ENCODE measurements around the gene SH3D21. TPM values are rescaled to one million over a fixed set of nuclear protein-coding genes. Genes with fewer than 3 reads are reported as not detected.

SH3D21 gene
- total and polyA plus RNA-seq, 4 donors: 2.4 to 6.9 (median 4.6) TPM

DNA sequence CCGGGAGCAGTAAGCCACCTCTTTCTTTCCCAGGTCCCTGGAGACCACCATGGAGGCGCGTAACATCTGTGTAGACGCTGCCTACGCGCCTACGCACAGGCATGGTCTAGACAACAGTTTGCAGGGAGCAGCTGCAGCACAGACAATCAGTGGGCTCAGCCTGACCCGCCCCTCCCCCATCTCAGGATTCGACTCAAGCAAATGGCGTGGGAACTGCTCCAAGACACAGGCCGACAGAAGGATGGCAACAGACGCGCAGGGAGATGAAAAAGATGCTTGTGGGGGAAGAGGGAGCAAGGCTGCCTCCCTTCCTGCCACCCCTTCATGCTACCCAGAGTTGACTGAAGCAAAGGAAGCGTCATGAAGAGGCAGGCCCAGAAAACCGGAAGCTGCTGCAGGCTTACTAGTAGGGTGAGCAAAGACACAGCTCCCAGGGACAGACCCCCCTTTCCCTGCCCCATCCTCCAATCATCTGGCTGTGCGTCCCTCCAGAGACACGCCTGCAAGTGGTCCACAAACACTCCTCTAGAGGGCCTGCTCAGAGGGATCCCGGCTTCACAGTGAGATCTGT, 60.0 kb downstream of the SH3D21 start:
- intact Hi-C loops (cut with DNase I): no loop called here
- H3K4me3 ChIP-seq (ENCODE audit: low read length in 2 of 2): no peak overlapping the region
- DNase-seq: peak in 1 of 2 donors; percentile 71

DNA sequence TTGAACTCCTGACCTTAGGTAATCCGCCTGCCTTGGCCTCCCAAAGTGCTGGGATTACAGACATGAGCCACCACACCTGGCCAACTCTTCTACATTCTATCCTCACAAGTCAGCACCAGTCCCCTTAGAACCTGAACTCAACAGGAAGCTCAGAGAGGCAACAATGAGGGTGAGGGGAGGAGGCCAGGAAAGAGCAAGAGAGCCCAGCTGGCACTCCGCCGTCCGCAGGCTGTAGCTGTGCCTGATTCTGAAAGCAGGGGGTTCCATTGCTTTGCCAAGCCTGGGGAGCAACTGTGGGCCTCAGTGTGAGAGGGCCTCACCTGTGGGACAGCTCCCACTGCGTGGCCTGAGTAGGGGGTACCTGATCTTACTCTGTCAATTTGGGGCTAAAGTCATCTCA, 60.9 kb downstream of the SH3D21 start:
- Histone ChIP-seq H3K4me1 (ENCODE audit: control insufficient read depth in 1 of 2, insufficient read depth in 2 of 2, low read length in 2 of 2) (no peaks in the 10 kb centered on the region), H3K27ac (ENCODE audit: low read depth in 1 of 2, low read length in 2 of 2) (no peak overlapping the region), H3K27me3 (ENCODE audit: control insufficient read depth in 1 of 2, insufficient read depth in 2 of 2, low read length in 1 of 2) (no peaks in the 10 kb centered on the region), H3K36me3 (ENCODE audit: control insufficient read depth in 1 of 2, insufficient read depth in 2 of 2, low read length in 1 of 2) (no peaks in the 10 kb centered on the region), H3K4me3 (ENCODE audit: low read length in 2 of 2) (no peak overlapping the region), H3K9me3 (ENCODE audit: control insufficient read depth, low read length) (no peaks in the 10 kb centered on the region)
- WGBS, 2 donors: 75 to 86% methylated on average over 5 of the region's 5 CpGs
- intact Hi-C loops (cut with DNase I): no loop called here
- DNase-seq (no peak), ATAC-seq (ENCODE audit: low FRiP score) (no peak)

More for the DNA sequence above, 60.0 kb downstream of the SH3D21 start:
- H3K27me3 ChIP-seq (ENCODE audit: control insufficient read depth in 1 of 2, insufficient read depth in 2 of 2, low read length in 1 of 2): no peaks in the 10 kb centered on the region
- ATAC-seq (ENCODE audit: low FRiP score): no peak
- no peaks in the 10 kb centered on the region for H3K4me1 ChIP-seq (ENCODE audit: control insufficient read depth in 1 of 2, insufficient read depth in 2 of 2, low read length in 2 of 2)
- 45 to 50% methylated on average over 18 of the region's 18 CpGs for WGBS, 2 donors
- H3K36me3 ChIP-seq (ENCODE audit: control insufficient read depth in 1 of 2, insufficient read depth in 2 of 2, low read length in 1 of 2): no peaks in the 10 kb centered on the region
- no peaks in the 10 kb centered on the region for H3K9me3 ChIP-seq (ENCODE audit: control insufficient read depth, low read length)
- no peak overlapping the region for H3K27ac ChIP-seq (ENCODE audit: low read depth in 1 of 2, low read length in 2 of 2)

DNA sequence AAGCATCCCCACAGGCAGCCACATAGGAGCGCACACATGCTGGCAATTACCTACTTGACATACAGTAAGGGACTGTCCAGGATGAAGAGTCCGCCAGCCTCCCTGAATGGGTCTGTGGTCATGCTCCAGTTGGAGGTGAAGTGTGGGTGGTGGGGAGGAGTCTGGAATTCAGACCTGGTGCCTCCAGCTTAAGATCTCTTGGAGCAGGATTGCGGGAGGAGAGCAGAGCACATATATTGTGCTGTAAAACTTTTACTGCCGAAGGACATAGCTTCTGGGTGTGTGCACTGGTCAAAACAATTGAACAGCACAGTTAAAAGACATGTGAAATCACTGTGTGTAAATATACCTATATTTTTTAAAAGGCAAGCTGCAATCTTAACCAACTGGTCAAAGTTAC, 61.6 kb downstream of the SH3D21 start:
- H3K4me1 ChIP-seq (ENCODE audit: control insufficient read depth in 1 of 2, insufficient read depth in 2 of 2, low read length in 2 of 2): no peaks in the 10 kb centered on the region
- no peak for DNase-seq
- no peak overlapping the region for H3K27ac ChIP-seq (ENCODE audit: low read depth in 1 of 2, low read length in 2 of 2)
- no peaks in the 10 kb centered on the region for H3K27me3 ChIP-seq (ENCODE audit: control insufficient read depth in 1 of 2, insufficient read depth in 2 of 2, low read length in 1 of 2)
- H3K4me3 ChIP-seq (ENCODE audit: low read length in 2 of 2): no peak overlapping the region
- intact Hi-C loops (cut with DNase I): loop anchor here in 1 of 2 donors (1.0 kb wide), 1 partner anchor 25 kb away; no protein-coding TSS in a partner anchor
- no peaks in the 10 kb centered on the region for H3K36me3 ChIP-seq (ENCODE audit: control insufficient read depth in 1 of 2, insufficient read depth in 2 of 2, low read length in 1 of 2)
- no peak for ATAC-seq (ENCODE audit: low FRiP score)
- no peaks in the 10 kb centered on the region for H3K9me3 ChIP-seq (ENCODE audit: control insufficient read depth, low read length)
- WGBS, 2 donors: 89 to 94% methylated on average over 4 of the region's 4 CpGs

DNA sequence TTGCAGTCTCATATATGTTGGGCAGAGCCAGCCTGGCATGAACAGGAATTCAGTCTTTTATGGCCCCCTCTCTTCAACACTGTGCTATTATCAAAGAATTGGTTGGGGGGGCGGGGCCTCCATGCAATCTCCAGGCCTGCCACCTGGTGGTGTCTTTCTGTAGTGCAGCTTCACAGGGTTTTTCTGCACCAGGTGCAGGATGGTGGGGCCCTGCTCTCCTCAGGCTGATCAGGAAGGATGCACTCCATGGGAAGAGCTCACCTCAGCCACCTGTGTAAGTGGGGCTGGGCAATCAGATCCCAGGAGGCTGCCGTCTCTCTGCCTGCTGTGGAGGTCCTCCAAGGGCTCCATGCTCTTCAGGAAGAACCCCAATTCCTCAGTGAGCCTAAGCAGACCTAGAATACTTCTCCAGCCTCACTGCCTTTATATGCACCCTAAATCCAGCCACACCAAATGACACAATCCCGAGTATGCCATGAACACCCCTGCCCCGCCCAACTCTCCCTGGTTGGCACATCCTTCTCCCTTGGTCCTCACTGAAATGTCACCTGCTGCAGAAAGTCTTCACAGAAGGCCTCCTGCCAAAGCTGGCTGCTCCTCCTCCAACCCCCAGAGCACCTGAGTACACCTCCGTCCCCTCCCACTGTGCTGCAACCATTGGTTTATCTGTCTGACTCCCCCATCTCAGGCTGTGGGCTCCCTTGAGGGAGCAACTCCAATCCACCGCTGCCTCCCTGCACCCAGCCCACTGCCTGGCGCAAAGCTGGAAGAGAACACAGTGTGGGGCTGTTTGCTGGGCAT, 63.1 kb downstream of the SH3D21 start:
- no peaks in the 10 kb centered on the region for H3K36me3 ChIP-seq (ENCODE audit: control insufficient read depth in 1 of 2, insufficient read depth in 2 of 2, low read length in 1 of 2)
- ATAC-seq (ENCODE audit: low FRiP score) (peak; percentile 82), DNase-seq (peak; percentile 75 to 90)
- WGBS, 2 donors: 57 to 61% methylated on average over 7 of the region's 7 CpGs
- peaks cover 0 to 2% of the 10 kb centered on the region in 2 donors for H3K4me1 ChIP-seq (ENCODE audit: control insufficient read depth in 1 of 2, insufficient read depth in 2 of 2, low read length in 2 of 2)
- intact Hi-C loops (cut with DNase I): no loop called here
- H3K9me3 ChIP-seq (ENCODE audit: control insufficient read depth, low read length): no peaks in the 10 kb centered on the region
- no peak overlapping the region for H3K27ac ChIP-seq (ENCODE audit: low read depth in 1 of 2, low read length in 2 of 2)
- H3K27me3 ChIP-seq (ENCODE audit: control insufficient read depth in 1 of 2, insufficient read depth in 2 of 2, low read length in 1 of 2): no peaks in the 10 kb centered on the region
- no peak overlapping the region for H3K4me3 ChIP-seq (ENCODE audit: low read length in 2 of 2)

Other genes with a start within 250 kb of the SH3D21 start
- gene TEKT2, start 222.3 kb upstream of the SH3D21 start, total RNA-seq: not detected
- gene TEKT2, start 222.3 kb upstream of the SH3D21 start, polyA plus RNA-seq: under 1 TPM in 1 of 2 donors, not detected in 1; 0.82 TPM
- gene ADPRS, start 217.5 kb upstream of the SH3D21 start, total RNA-seq: 10 to 100 TPM; 15.9 to 21.2 TPM
- gene ADPRS, start 217.5 kb upstream of the SH3D21 start, polyA plus RNA-seq: 10 to 100 TPM; 12.9 to 20.4 TPM
- gene COL8A2, start 181.1 kb upstream of the SH3D21 start, total RNA-seq: 10 to 100 TPM; 37.5 to 48.5 TPM
- gene COL8A2, start 181.1 kb upstream of the SH3D21 start, polyA plus RNA-seq: 10 to 100 TPM; 17.4 to 18.4 TPM
- 10 to 100 TPM; 55.6 to 61.7 TPM for gene TRAPPC3, start 156.9 kb upstream of the SH3D21 start, total RNA-seq
- gene TRAPPC3, start 156.9 kb upstream of the SH3D21 start, polyA plus RNA-seq: 10 to 100 TPM; 81.0 to 90.7 TPM
- 100 to 1,000 TPM; 113 to 133 TPM for gene MAP7D1, start 150.2 kb upstream of the SH3D21 start, total RNA-seq
- gene MAP7D1, start 150.2 kb upstream of the SH3D21 start, polyA plus RNA-seq: 10 to 100 TPM; 52.8 to 81.2 TPM
- 10 to 100 TPM; 85.3 to 91.5 TPM for gene THRAP3, start 81.9 kb upstream of the SH3D21 start, total RNA-seq
- gene THRAP3, start 81.9 kb upstream of the SH3D21 start, polyA plus RNA-seq: 10 to 100 TPM; 31.6 to 46.7 TPM
- gene EVA1B, start 17.3 kb downstream of the SH3D21 start, total RNA-seq: 10 to 100 TPM; 44.7 to 58.3 TPM
- 100 to 1,000 TPM in 1 of 2 donors, 10 to 100 TPM in 1; 38.2 to 165 TPM for gene EVA1B, start 17.3 kb downstream of the SH3D21 start, polyA plus RNA-seq
- gene STK40, start 79.6 kb downstream of the SH3D21 start, total RNA-seq: 10 to 100 TPM; 63.9 to 95.7 TPM
- 10 to 100 TPM; 33.2 to 35.4 TPM for gene STK40, start 79.6 kb downstream of the SH3D21 start, polyA plus RNA-seq
- gene LSM10, start 91.5 kb downstream of the SH3D21 start, total RNA-seq: 10 to 100 TPM; 30.1 TPM
- 10 to 100 TPM; 39.6 to 57.7 TPM for gene LSM10, start 91.5 kb downstream of the SH3D21 start, polyA plus RNA-seq
- gene OSCP1, start 144.1 kb downstream of the SH3D21 start, total RNA-seq: 1 to 10 TPM; 4.2 to 8.6 TPM
- 1 to 10 TPM; 6.4 to 7.0 TPM for gene OSCP1, start 144.1 kb downstream of the SH3D21 start, polyA plus RNA-seq
- 10 to 100 TPM; 34.7 to 37.0 TPM for gene MRPS15, start 158.0 kb downstream of the SH3D21 start, total RNA-seq
- gene MRPS15, start 158.0 kb downstream of the SH3D21 start, polyA plus RNA-seq: 10 to 100 TPM; 78.7 to 81.3 TPM
- 10 to 100 TPM; 26.7 to 34.7 TPM for gene CSF3R, start 176.5 kb downstream of the SH3D21 start, total RNA-seq
- gene CSF3R, start 176.5 kb downstream of the SH3D21 start, polyA plus RNA-seq: 1 to 10 TPM; 2.1 to 5.8 TPM